ENCODE results near the gene ITPR1. TPM values are rescaled to one million over a fixed set of nuclear protein-coding genes. Genes with fewer than 3 reads are reported as not detected.

ITPR1 gene
- total RNA-seq, 1 donor from 2014 or later = 6.7 TPM

- H3K4me1 ChIP-seq (ENCODE audit: insufficient read depth, low read length) = no peaks in the 10 kb centered on the region
- H3K36me3 Mint-ChIP-seq (ENCODE audit: low read depth, unreplicated experiment) = no peaks in the 10 kb centered on the region
- no peak overlapping the region for H3K27ac Mint-ChIP-seq (ENCODE audit: unreplicated experiment)
- FAIRE-seq (no peak), DNase-seq (ENCODE audit: low read depth) (no peak)
- TF ChIP-seq CTCF (IDR thresholded peaks at IDR 0.05; ENCODE audit: insufficient read depth, low read depth, low read length) = no peak
- TF ChIP-seq EZH2 (IDR thresholded peaks at IDR 0.05; ENCODE audit: insufficient read depth, low read length) = no peak
- H4K20me1 ChIP-seq (ENCODE audit: insufficient read depth, low read length) = no peaks in the 10 kb centered on the region
- no peaks in the 10 kb centered on the region for H3K79me2 ChIP-seq (ENCODE audit: insufficient read depth, low read length)
- H3K4me3 Mint-ChIP-seq (ENCODE audit: unreplicated experiment) = no peak overlapping the region
- H3K9me3 ChIP-seq (ENCODE audit: insufficient read depth, low read depth, low read length) = no peaks in the 10 kb centered on the region
- no peaks in the 10 kb centered on the region for H3K27me3 ChIP-seq (ENCODE audit: insufficient read depth, low read length)
- H3K4me3 ChIP-seq (ENCODE audit: insufficient read depth, low read depth, low read length) = no peak overlapping the region
- no peak overlapping the region for H3K9ac ChIP-seq (ENCODE audit: low read length)
- peaks cover 4% of the 10 kb centered on the region for H3K27me3 Mint-ChIP-seq (ENCODE audit: low read depth, unreplicated experiment)
- H3K4me2 ChIP-seq (ENCODE audit: low read length) = no peak overlapping the region
- H3K27ac ChIP-seq (ENCODE audit: low read depth, low read length) = no peak overlapping the region
- H3K4me1 Mint-ChIP-seq (ENCODE audit: low read depth, unreplicated experiment) = no peaks in the 10 kb centered on the region
- H2AFZ ChIP-seq (ENCODE audit: low read depth, low read length) = no peak overlapping the region
- peaks cover 3% of the 10 kb centered on the region for H3K9me3 Mint-ChIP-seq (ENCODE audit: unreplicated experiment)
- no peaks in the 10 kb centered on the region for H3K36me3 ChIP-seq (ENCODE audit: insufficient read depth, low read length)
Measured at GRCh38 chr3:4776399-4776979, 283.3 kb downstream of the ITPR1 start.

GRCh38 chr3:4776980-4777581 is 283.9 kb downstream of the ITPR1 start:
- H3K27me3 ChIP-seq (ENCODE audit: insufficient read depth, low read length) = no peaks in the 10 kb centered on the region
- no peak overlapping the region for H3K4me3 ChIP-seq (ENCODE audit: insufficient read depth, low read depth, low read length)
- peak; percentile 31 for DNase-seq (ENCODE audit: low read depth)
- H3K27ac ChIP-seq (ENCODE audit: low read depth, low read length) = no peak overlapping the region
- H3K27ac Mint-ChIP-seq (ENCODE audit: unreplicated experiment) = no peak overlapping the region
- no peak overlapping the region for H3K4me3 Mint-ChIP-seq (ENCODE audit: unreplicated experiment)
- H3K9me3 Mint-ChIP-seq (ENCODE audit: unreplicated experiment) = peaks cover 3% of the 10 kb centered on the region
- no peak overlapping the region for H2AFZ ChIP-seq (ENCODE audit: low read depth, low read length)
- H3K9ac ChIP-seq (ENCODE audit: low read length) = no peak overlapping the region
- H3K36me3 Mint-ChIP-seq (ENCODE audit: low read depth, unreplicated experiment) = peaks cover 2% of the 10 kb centered on the region
- FAIRE-seq = no peak
- TF ChIP-seq EZH2 (IDR thresholded peaks at IDR 0.05; ENCODE audit: insufficient read depth, low read length) = no peak
- TF ChIP-seq CTCF (IDR thresholded peaks at IDR 0.05; ENCODE audit: insufficient read depth, low read depth, low read length) = no peak
- H3K4me2 ChIP-seq (ENCODE audit: low read length) = no peak overlapping the region
- no peaks in the 10 kb centered on the region for H3K79me2 ChIP-seq (ENCODE audit: insufficient read depth, low read length)
- H4K20me1 ChIP-seq (ENCODE audit: insufficient read depth, low read length) = no peaks in the 10 kb centered on the region
- H3K36me3 ChIP-seq (ENCODE audit: insufficient read depth, low read length) = no peaks in the 10 kb centered on the region
- H3K4me1 ChIP-seq (ENCODE audit: insufficient read depth, low read length) = no peaks in the 10 kb centered on the region
- no peaks in the 10 kb centered on the region for H3K9me3 ChIP-seq (ENCODE audit: insufficient read depth, low read depth, low read length)
- H3K4me1 Mint-ChIP-seq (ENCODE audit: low read depth, unreplicated experiment) = no peaks in the 10 kb centered on the region
- H3K27me3 Mint-ChIP-seq (ENCODE audit: low read depth, unreplicated experiment) = peaks cover 4% of the 10 kb centered on the region

GRCh38 chr3:4778119-4778518 is 285.0 kb downstream of the ITPR1 start:
- no peak overlapping the region for H3K27ac Mint-ChIP-seq (ENCODE audit: unreplicated experiment)
- Histone ChIP-seq H3K9ac (ENCODE audit: low read length) (no peak overlapping the region), H3K27me3 (ENCODE audit: insufficient read depth, low read length) (no peaks in the 10 kb centered on the region), H3K4me2 (ENCODE audit: low read length) (no peak overlapping the region), H4K20me1 (ENCODE audit: insufficient read depth, low read length) (no peaks in the 10 kb centered on the region), H3K36me3 (ENCODE audit: insufficient read depth, low read length) (no peaks in the 10 kb centered on the region), H2AFZ (ENCODE audit: low read depth, low read length) (no peak overlapping the region), H3K4me3 (ENCODE audit: insufficient read depth, low read depth, low read length) (no peak overlapping the region), H3K4me1 (ENCODE audit: insufficient read depth, low read length) (no peaks in the 10 kb centered on the region), H3K9me3 (ENCODE audit: insufficient read depth, low read depth, low read length) (no peaks in the 10 kb centered on the region), H3K27ac (ENCODE audit: low read depth, low read length) (no peak overlapping the region), H3K79me2 (ENCODE audit: insufficient read depth, low read length) (no peaks in the 10 kb centered on the region)
- FAIRE-seq (no peak), DNase-seq (ENCODE audit: low read depth) (no peak)
- H3K4me3 Mint-ChIP-seq (ENCODE audit: unreplicated experiment) = no peak overlapping the region
- H3K4me1 Mint-ChIP-seq (ENCODE audit: low read depth, unreplicated experiment) = no peaks in the 10 kb centered on the region
- H3K9me3 Mint-ChIP-seq (ENCODE audit: unreplicated experiment) = peaks cover 3% of the 10 kb centered on the region
- TF ChIP-seq CTCF (IDR thresholded peaks at IDR 0.05; ENCODE audit: insufficient read depth, low read depth, low read length) (no peak), EZH2 (IDR thresholded peaks at IDR 0.05; ENCODE audit: insufficient read depth, low read length) (no peak)
- H3K36me3 Mint-ChIP-seq (ENCODE audit: low read depth, unreplicated experiment) = peaks cover 6% of the 10 kb centered on the region
- H3K27me3 Mint-ChIP-seq (ENCODE audit: low read depth, unreplicated experiment) = peaks cover 6% of the 10 kb centered on the region
